HepG2 (cell line): ENCODE measurements around the gene SYS1. TPM values are rescaled to one million over a fixed set of nuclear protein-coding genes. Genes with fewer than 3 reads are reported as not detected.

Experiments used
- ATAC-seq: fragments of 200-7000 bp; cut with Tn5 transposase; 3 replicates; pipeline ENCODE4 v1.9.1; 2020; ENCODE audit warnings: mild to moderate bottlenecking, moderate library complexity
- BruUV-seq: library from RNA; stranded (reverse); fragments of 400-500 nt; replicated peaks from 2 replicates; lab custom pipeline; 2021; lab: Mats Ljungman, UMichigan
- CTCF ChIA-PET: fragments of 300-600 bp; formaldehyde crosslinking; extraction: SDS; loops from one replicate; lab custom pipeline; 2021; ENCODE audit warnings: low total read pairs, inconsistent platforms, low intra/inter-chr PET ratio; lab: Yijun Ruan, JAX
- POLR2A ChIA-PET: fragments of 350-600 bp; sonication (Branson Sonifier 250); formaldehyde crosslinking; loops from one replicate; lab custom pipeline; 2020; ENCODE audit warnings: antibody characterized with exemption, inconsistent platforms; lab: Yijun Ruan, JAX
- DNase-seq: peaks from one replicate; pipeline ENCODE4 v3.0.0-alpha.2; 2015; ENCODE audit warnings: low spot score
- FAIRE-seq: peaks from 3 replicates; lab custom pipeline; 2011; peaks lifted over from hg19 to GRCh38; lab: Jason Lieb, UNC
- H2AFZ ChIP-seq: one replicate; pipeline ENCODE4 v1.6.1; 2011; ENCODE audit warnings: low read length, inconsistent platforms
- H3K27ac ChIP-seq: fragments of 300-600 bp; 3 replicates; pipeline ENCODE4 v1.8.0; 2011; ENCODE audit warnings: mixed run types, mild to moderate bottlenecking, mixed read lengths, low read length, inconsistent platforms; ENCODE audit not compliant: insufficient read depth; ENCODE audit errors: extremely low read length
- H3K27me3 ChIP-seq, 2 experiments: fragments of 200-600 bp in 1 of 2; 2 replicates in 1 of 2; 3 replicates in 1 of 2; pipeline versions ENCODE4 v1.6.0 to v1.8.0; 2011; ENCODE audit warnings: low read length in 2 of 2, mild to moderate bottlenecking in 2 of 2, moderate library complexity in 2 of 2, inconsistent platforms in 1 of 2; ENCODE audit not compliant: insufficient read depth in 2 of 2, control insufficient read depth in 1 of 2
- H3K36me3 ChIP-seq, 2 experiments: fragments of 200-600 bp in 1 of 2; replicated peaks in 1 of 2; 2 replicates in 1 of 2; 3 replicates in 1 of 2; pipeline versions ENCODE4 v1.5.1 to v1.8.0; 2011; ENCODE audit warnings: low read length in 2 of 2, inconsistent platforms in 1 of 2; ENCODE audit not compliant: insufficient read depth in 2 of 2, control insufficient read depth in 1 of 2
- H3K4me1 ChIP-seq: 2 replicates; pipeline ENCODE4 v1.5.1; 2012; ENCODE audit warnings: low read length, inconsistent platforms; ENCODE audit not compliant: insufficient read depth
- H3K4me2 ChIP-seq: 2 replicates; pipeline ENCODE4 v1.6.0; 2011; ENCODE audit warnings: low read depth, low read length, inconsistent platforms
- H3K4me3 ChIP-seq, 3 experiments: fragments of 200-600 bp in 1 of 3; sonication (generic), shearing (Covaris generic) in 1 of 3; replicated peaks in 1 of 3; 2 replicates each; pipeline ENCODE4 v1.5.1; 2011 to 2016; ENCODE audit warnings: low read length in 3 of 3, inconsistent platforms in 2 of 3, low read depth in 2 of 3, mild to moderate bottlenecking in 2 of 3, control low read depth in 1 of 3, mixed read lengths in 1 of 3; ENCODE audit not compliant: insufficient read depth in 1 of 3
- H3K79me2 ChIP-seq: one replicate; pipeline ENCODE4 v1.6.1; 2011; ENCODE audit warnings: low read length, inconsistent platforms; ENCODE audit not compliant: insufficient read depth
- H3K9ac ChIP-seq: 2 replicates; pipeline ENCODE4 v1.6.0; 2011; ENCODE audit warnings: mild to moderate bottlenecking, low read depth, low read length, inconsistent platforms; ENCODE audit not compliant: insufficient read depth
- H3K9me3 ChIP-seq: 2 replicates; pipeline ENCODE4 v1.5.1; 2012; ENCODE audit warnings: mild to moderate bottlenecking, low read length
- H4K20me1 ChIP-seq: 2 replicates; pipeline ENCODE4 v1.6.0; 2011; ENCODE audit warnings: inconsistent platforms, mild to moderate bottlenecking, low read length, moderate library complexity; ENCODE audit not compliant: insufficient read depth
- DNMT1 ChIP-seq: sonication (generic); formaldehyde crosslinking; IDR thresholded peaks from 2 replicates; pipeline ENCODE4 v1.5.1; 2020; ENCODE audit warnings: mild to moderate bottlenecking, missing genetic modification reagents
- MYC ChIP-seq: sonication (generic); formaldehyde crosslinking; IDR thresholded peaks from 2 replicates; pipeline ENCODE4 v1.9.0; 2021; ENCODE audit warnings: missing genetic modification reagents, borderline replicate concordance
- ZFP1 ChIP-seq: IDR thresholded peaks from 2 replicates; pipeline ENCODE4 v1.6.1; 2016
- ZFP36 ChIP-seq: fragments of 150-350 bp; IDR thresholded peaks from 2 replicates; pipeline ENCODE4 v1.6.1; 2018; ENCODE audit warnings: borderline replicate concordance, low read length, low read depth; ENCODE audit not compliant: partially characterized antibody
- ZNF205 ChIP-seq: IDR thresholded peaks from 2 replicates; pipeline ENCODE4 v1.6.1; 2018; ENCODE audit warnings: missing biosample characterization, missing genetic modification reagents
- ZNF329 ChIP-seq: sonication (generic); formaldehyde crosslinking; IDR thresholded peaks from 2 replicates; pipeline ENCODE4 v1.9.0; 2021; ENCODE audit warnings: low read depth, mild to moderate bottlenecking, missing genetic modification reagents
- ZNF446 ChIP-seq: sonication (generic); formaldehyde crosslinking; IDR thresholded peaks from 2 replicates; pipeline ENCODE4 v1.5.0; 2020; ENCODE audit warnings: mild to moderate bottlenecking, missing genetic modification reagents
- ZNF710 ChIP-seq: sonication (generic); formaldehyde crosslinking; IDR thresholded peaks from 2 replicates; pipeline ENCODE4 v1.5.0; 2020; ENCODE audit warnings: mild to moderate bottlenecking, missing genetic modification reagents, borderline replicate concordance
- ZSCAN20 ChIP-seq: sonication (generic); formaldehyde crosslinking; IDR thresholded peaks from 2 replicates; pipeline ENCODE4 v1.4.0; 2020; ENCODE audit warnings: missing genetic modification reagents, mild to moderate bottlenecking, borderline replicate concordance
- WGBS: methylation state at CpG from one replicate; pipeline ENCODE4 v1.1.6; 2017; ENCODE audit warnings: low lambda C conversion rate; 5-methylcytosine and 5-hydroxymethylcytosine counted together
- in situ Hi-C: cut with HindIII; loops from 2 replicates; pipeline ENCODE4 v1.10.0; 2017; ENCODE audit warnings: low pct_unique_long_range_greater_than_20kb; ENCODE audit not compliant: extremely low pct_ligation_motif_present
- intact Hi-C: fragments of 100-400 bp; cut with micrococcal nuclease; formaldehyde crosslinking; loops from one replicate; pipeline ENCODE4 v1.10.0; 2022; ENCODE audit not compliant: unreplicated experiment
- polyA plus RNA-seq, 8 experiments: library from polyadenylated mRNA; depleted of rRNA in 3 of 8; stranded (reverse) in 7 of 8; unstranded in 1 of 8; fragments of >200 nt; fragmentation: Illumina TruSeq in 4 of 8; extraction: Trizol in 4 of 8; gene quantifications; 2 replicates each; pipeline versions ENCODE4 v1.2.1 to v1.2.3, GENCODE V29; 2011 to 2016; ENCODE audit warnings: low read depth in 4 of 8, missing spikeins in 1 of 8, mixed read lengths in 1 of 8; ENCODE audit not compliant: insufficient read depth in 1 of 8
- total RNA-seq, 5 experiments: library from RNA; depleted of rRNA; stranded (reverse); fragments of >200 nt; fragmentation: Illumina TruSeq; extraction: Trizol; gene quantifications; 2 replicates each; pipeline ENCODE4 v1.2.3, GENCODE V29; 2016; ENCODE audit warnings: low read depth in 1 of 5
- TF ChIP-seq, protein P1 (sequence below): sonication (generic); formaldehyde crosslinking; IDR thresholded peaks from 2 replicates; pipeline ENCODE4 v1.5.1; 2020; ENCODE audit warnings: mild to moderate bottlenecking, missing genetic modification reagents, moderate library complexity
- TF ChIP-seq, protein P2 (sequence below): sonication (generic); formaldehyde crosslinking; IDR thresholded peaks from 2 replicates; pipeline ENCODE4 v1.4.0; 2020; ENCODE audit warnings: missing genetic modification reagents

The SYS1 gene
- total and polyA plus RNA-seq, 2 of the 13 experiments (the other 11 are each of a cell fraction or from before 2014, with no cell fraction given): 38.3 to 65.6 TPM

GRCh38 chr20:45394221-45395113 lies 31.5 kb downstream of the SYS1 start:
- no peak for FAIRE-seq
- intact Hi-C loops: loop anchor here (5.0 kb wide), 1 partner anchor 43 kb away; no protein-coding TSS in a partner anchor
- in situ Hi-C loops: no loop called here

More at GRCh38 chr20:45394221-45395113, 31.5 kb downstream of the SYS1 start:
- no peak overlapping the region for H2AFZ ChIP-seq
- H4K20me1 ChIP-seq: no peaks in the 10 kb centered on the region
- H3K36me3 ChIP-seq: no peaks in the 10 kb centered on the region
- H3K27ac ChIP-seq: no peak overlapping the region
- H3K79me2 ChIP-seq: no peaks in the 10 kb centered on the region
- BruUV-seq: no TSS peak
- H3K27me3 ChIP-seq: no peaks in the 10 kb centered on the region
- WGBS: 65% methylated on average over 18 of the region's 21 CpGs
- ChIA-PET POLR2A (interaction anchor here (0.9 to 1.0 kb wide), 2 partner anchors 21 to 51 kb away, joined by 3 to 4 read pairs; partner anchors contain the start of gene PIGT), CTCF (no interaction called here)
- no peak; the same call in 2 of the 3 replicates for ATAC-seq
- H3K4me3 ChIP-seq: no peak overlapping the region
- no peak overlapping the region for H3K9ac ChIP-seq
- TF ChIP-seq ZNF446 (CRISPR knock-in tag) (no peak), ZNF205 (CRISPR knock-in tag) (no peak), ZFP1 (CRISPR knock-in tag) (no peak), ZFP36 (no peak), ZNF710 (CRISPR knock-in tag) (no peak), ZNF329 (CRISPR knock-in tag) (no peak), DNMT1 (CRISPR knock-in tag) (0 out of 2 replicates have a peak, but pooled peaks have one; percentile 15), MYC (CRISPR knock-in tag) (no peak), ZSCAN20 (CRISPR knock-in tag) (no peak)
- TF ChIP-seq, protein P1, sequence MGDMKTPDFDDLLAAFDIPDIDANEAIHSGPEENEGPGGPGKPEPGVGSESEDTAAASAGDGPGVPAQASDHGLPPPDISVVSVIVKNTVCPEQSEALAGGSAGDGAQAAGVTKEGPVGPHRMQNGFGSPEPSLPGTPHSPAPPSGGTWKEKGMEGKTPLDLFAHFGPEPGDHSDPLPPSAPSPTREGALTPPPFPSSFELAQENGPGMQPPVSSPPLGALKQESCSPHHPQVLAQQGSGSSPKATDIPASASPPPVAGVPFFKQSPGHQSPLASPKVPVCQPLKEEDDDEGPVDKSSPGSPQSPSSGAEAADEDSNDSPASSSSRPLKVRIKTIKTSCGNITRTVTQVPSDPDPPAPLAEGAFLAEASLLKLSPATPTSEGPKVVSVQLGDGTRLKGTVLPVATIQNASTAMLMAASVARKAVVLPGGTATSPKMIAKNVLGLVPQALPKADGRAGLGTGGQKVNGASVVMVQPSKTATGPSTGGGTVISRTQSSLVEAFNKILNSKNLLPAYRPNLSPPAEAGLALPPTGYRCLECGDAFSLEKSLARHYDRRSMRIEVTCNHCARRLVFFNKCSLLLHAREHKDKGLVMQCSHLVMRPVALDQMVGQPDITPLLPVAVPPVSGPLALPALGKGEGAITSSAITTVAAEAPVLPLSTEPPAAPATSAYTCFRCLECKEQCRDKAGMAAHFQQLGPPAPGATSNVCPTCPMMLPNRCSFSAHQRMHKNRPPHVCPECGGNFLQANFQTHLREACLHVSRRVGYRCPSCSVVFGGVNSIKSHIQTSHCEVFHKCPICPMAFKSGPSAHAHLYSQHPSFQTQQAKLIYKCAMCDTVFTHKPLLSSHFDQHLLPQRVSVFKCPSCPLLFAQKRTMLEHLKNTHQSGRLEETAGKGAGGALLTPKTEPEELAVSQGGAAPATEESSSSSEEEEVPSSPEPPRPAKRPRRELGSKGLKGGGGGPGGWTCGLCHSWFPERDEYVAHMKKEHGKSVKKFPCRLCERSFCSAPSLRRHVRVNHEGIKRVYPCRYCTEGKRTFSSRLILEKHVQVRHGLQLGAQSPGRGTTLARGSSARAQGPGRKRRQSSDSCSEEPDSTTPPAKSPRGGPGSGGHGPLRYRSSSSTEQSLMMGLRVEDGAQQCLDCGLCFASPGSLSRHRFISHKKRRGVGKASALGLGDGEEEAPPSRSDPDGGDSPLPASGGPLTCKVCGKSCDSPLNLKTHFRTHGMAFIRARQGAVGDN (CRISPR knock-in tag): peak; percentile 14; the same call in 1 of the 2 replicates
- TF ChIP-seq, protein P2, sequence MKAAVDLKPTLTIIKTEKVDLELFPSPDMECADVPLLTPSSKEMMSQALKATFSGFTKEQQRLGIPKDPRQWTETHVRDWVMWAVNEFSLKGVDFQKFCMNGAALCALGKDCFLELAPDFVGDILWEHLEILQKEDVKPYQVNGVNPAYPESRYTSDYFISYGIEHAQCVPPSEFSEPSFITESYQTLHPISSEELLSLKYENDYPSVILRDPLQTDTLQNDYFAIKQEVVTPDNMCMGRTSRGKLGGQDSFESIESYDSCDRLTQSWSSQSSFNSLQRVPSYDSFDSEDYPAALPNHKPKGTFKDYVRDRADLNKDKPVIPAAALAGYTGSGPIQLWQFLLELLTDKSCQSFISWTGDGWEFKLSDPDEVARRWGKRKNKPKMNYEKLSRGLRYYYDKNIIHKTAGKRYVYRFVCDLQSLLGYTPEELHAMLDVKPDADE (CRISPR knock-in tag): no peak
- peaks cover 2% of the 10 kb centered on the region; the same call in 1 of the 2 replicates for H3K9me3 ChIP-seq
- DNase-seq: no peak
- no peaks in the 10 kb centered on the region for H3K4me1 ChIP-seq
- no peak overlapping the region for H3K4me2 ChIP-seq
